Osteoblast (primary cell): ENCODE measurements around the gene BTN2A1. TPM values are rescaled to one million over a fixed set of nuclear protein-coding genes. Genes with fewer than 3 reads are reported as not detected.
A peak's percentile ranks its signal among the peaks of the same experiment; 100 is the strongest.

ENCODE experiments used
- DNase-seq: peaks from one replicate; pipeline ENCODE4 v3.0.0; 2011; ENCODE audit warnings: low spot score, mixed read lengths; ENCODE audit not compliant: insufficient read length; ENCODE audit errors: missing footprints
- H2AFZ ChIP-seq: 2 replicates; pipeline ENCODE4 v1.6.0; 2011; ENCODE audit warnings: mild to moderate bottlenecking, low read length
- H3K27ac ChIP-seq: 2 replicates; pipeline ENCODE4 v1.5.1; 2011; ENCODE audit warnings: mild to moderate bottlenecking, low read depth, low read length, moderate library complexity
- H3K27me3 ChIP-seq: 2 replicates; pipeline ENCODE4 v1.6.0; 2012; ENCODE audit warnings: mild to moderate bottlenecking, control low read depth, inconsistent platforms, low read length, moderate library complexity; ENCODE audit not compliant: insufficient read depth
- H3K36me3 ChIP-seq: 2 replicates; pipeline ENCODE4 v1.5.1; 2011; ENCODE audit warnings: mild to moderate bottlenecking, low read length, control low read depth, moderate library complexity; ENCODE audit not compliant: insufficient read depth
- H3K4me1 ChIP-seq: 2 replicates; pipeline ENCODE4 v1.5.1; 2011; ENCODE audit warnings: mild to moderate bottlenecking, low read length, control low read depth, moderate library complexity; ENCODE audit not compliant: insufficient read depth
- H3K4me2 ChIP-seq: 2 replicates; pipeline ENCODE4 v1.6.0; 2011; ENCODE audit warnings: mild to moderate bottlenecking, low read length; ENCODE audit not compliant: insufficient read depth
- H3K4me3 ChIP-seq: fragments of 200-600 bp; sonication (generic); 3 replicates; pipeline ENCODE4 v1.5.1; 2012; ENCODE audit warnings: mild to moderate bottlenecking, low read length, inconsistent platforms; ENCODE audit not compliant: insufficient read depth
- H3K79me2 ChIP-seq: 2 replicates; pipeline ENCODE4 v1.6.0; 2012; ENCODE audit warnings: mild to moderate bottlenecking, low read length, control low read depth, inconsistent platforms; ENCODE audit not compliant: insufficient read depth
- H3K9me3 ChIP-seq: 2 replicates; pipeline ENCODE4 v1.5.1; 2011; ENCODE audit warnings: low read depth, low read length, control low read depth
- H4K20me1 ChIP-seq: 2 replicates; pipeline ENCODE4 v1.6.0; 2012; ENCODE audit warnings: mild to moderate bottlenecking, low read length, control low read depth; ENCODE audit not compliant: insufficient read depth
- CTCF ChIP-seq: IDR thresholded peaks from 2 replicates; pipeline ENCODE4 v1.5.1; 2011; ENCODE audit warnings: mild to moderate bottlenecking, low read depth, low read length, moderate library complexity; ENCODE audit errors: extremely low read depth
- total RNA-seq: library from RNA; depleted of rRNA; stranded (reverse); fragments of >200 nt; gene quantifications from 2 replicates; pipeline ENCODE4 v1.2.3, GENCODE V29; 2012

Gene BTN2A1
- total RNA-seq, 1 donor = 10.5 TPM

DNA sequence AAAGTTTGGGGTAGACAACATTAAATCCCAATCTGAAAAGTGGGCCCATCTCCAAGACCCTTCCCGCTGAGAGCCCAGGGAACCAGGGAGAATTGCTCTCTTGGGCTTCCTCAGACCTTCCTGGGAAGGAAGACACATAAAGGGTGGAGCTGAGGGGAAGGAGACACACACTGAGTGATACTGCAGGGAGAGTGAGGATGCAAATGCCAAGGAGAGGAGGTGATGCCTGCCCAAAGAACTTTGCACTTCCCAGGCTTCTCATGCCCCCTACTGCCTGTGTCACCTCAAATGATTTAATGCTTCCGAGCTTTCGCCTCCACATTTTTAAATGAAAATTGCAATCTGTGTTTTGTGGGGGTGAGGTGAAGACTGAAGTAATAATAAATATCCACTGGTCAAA lies 7.5 kb upstream of the BTN2A1 start:
- no peak overlapping the region for H2AFZ ChIP-seq
- no peak overlapping the region for H3K27ac ChIP-seq
- H3K4me2 ChIP-seq = no peak overlapping the region
- no peaks in the 10 kb centered on the region for H4K20me1 ChIP-seq
- no peak overlapping the region for H3K4me3 ChIP-seq
- H3K36me3 ChIP-seq = peaks cover 17% of the 10 kb centered on the region
- H3K79me2 ChIP-seq = no peaks in the 10 kb centered on the region
- TF ChIP-seq CTCF = no peak
- no peaks in the 10 kb centered on the region for H3K9me3 ChIP-seq
- peaks cover 12% of the 10 kb centered on the region for H3K4me1 ChIP-seq
- no peaks in the 10 kb centered on the region for H3K27me3 ChIP-seq
- no peak for DNase-seq

DNA sequence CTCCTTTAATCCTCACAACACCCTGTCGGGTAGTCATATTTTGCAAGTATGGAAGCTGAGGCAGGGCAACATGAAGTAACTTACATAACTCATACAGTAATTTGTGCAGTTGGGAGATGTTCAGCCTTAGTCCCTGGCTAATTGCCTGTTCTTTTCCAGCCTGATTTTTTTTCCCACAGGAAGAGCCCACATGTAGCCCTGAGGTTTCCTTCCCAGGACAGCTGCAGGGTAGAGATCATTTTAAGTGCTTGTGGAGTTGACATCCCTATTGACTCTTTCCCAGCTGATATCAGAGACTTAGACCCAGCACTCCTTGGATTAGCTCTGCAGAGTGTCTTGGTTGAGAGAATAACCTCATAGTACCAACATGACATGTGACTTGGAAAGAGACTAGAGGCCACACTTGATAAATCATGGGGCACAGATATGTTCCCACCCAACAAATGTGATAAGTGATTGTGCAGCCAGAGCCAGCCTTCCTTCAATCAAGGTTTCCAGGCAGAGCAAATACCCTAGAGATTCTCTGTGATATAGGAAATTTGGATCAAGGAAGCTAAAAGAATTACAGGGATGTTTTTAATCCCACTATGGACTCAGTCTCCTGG lies 5.0 kb upstream of the BTN2A1 start:
- H3K4me3 ChIP-seq = no peak overlapping the region
- H3K27me3 ChIP-seq = no peaks in the 10 kb centered on the region
- H3K9me3 ChIP-seq = no peaks in the 10 kb centered on the region
- peaks cover 17% of the 10 kb centered on the region for H3K36me3 ChIP-seq
- DNase-seq = no peak
- no peak overlapping the region for H3K4me2 ChIP-seq
- no peaks in the 10 kb centered on the region for H4K20me1 ChIP-seq
- TF ChIP-seq CTCF = no peak
- H3K4me1 ChIP-seq = peaks cover 24% of the 10 kb centered on the region
- no peak overlapping the region for H3K27ac ChIP-seq
- no peaks in the 10 kb centered on the region for H3K79me2 ChIP-seq
- no peak overlapping the region for H2AFZ ChIP-seq

DNA sequence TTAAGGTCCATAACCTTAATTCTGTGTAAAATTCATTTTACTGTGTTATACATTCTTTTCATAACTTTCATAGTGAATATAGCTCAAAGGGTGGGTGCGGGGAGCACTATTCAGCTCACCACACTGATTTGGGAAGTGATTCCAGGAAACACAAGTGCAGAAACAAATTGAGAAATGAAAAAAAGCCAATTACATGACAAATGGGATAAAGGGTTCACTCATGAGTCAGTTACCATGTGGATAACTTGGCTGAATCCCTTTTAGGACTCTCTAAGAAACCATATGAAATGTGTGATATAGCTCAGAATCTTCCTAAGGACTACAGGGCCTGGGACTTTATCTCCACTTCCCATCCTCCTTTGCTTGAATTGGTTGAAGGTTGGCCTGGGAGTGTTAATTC lies 3.1 kb upstream of the BTN2A1 start:
- H3K79me2 ChIP-seq = peaks cover 18% of the 10 kb centered on the region
- no peaks in the 10 kb centered on the region for H3K27me3 ChIP-seq
- no peaks in the 10 kb centered on the region for H3K9me3 ChIP-seq
- peak overlapping the region; percentile 6 for H3K4me2 ChIP-seq
- H3K4me3 ChIP-seq = no peak overlapping the region
- TF ChIP-seq CTCF = no peak
- no peak for DNase-seq
- H4K20me1 ChIP-seq = peaks cover 7% of the 10 kb centered on the region
- no peak overlapping the region for H2AFZ ChIP-seq
- H3K27ac ChIP-seq = no peak overlapping the region
- peaks cover 32% of the 10 kb centered on the region for H3K4me1 ChIP-seq
- peaks cover 17% of the 10 kb centered on the region for H3K36me3 ChIP-seq

- H3K36me3 ChIP-seq = peaks cover 18% of the 10 kb centered on the region
- H3K9me3 ChIP-seq = no peaks in the 10 kb centered on the region
- no peak overlapping the region for H2AFZ ChIP-seq
- H3K27me3 ChIP-seq = no peaks in the 10 kb centered on the region
- no peak overlapping the region for H3K27ac ChIP-seq
- peaks cover 26% of the 10 kb centered on the region for H3K79me2 ChIP-seq
- H4K20me1 ChIP-seq = peaks cover 9% of the 10 kb centered on the region
- no peak for DNase-seq
- H3K4me2 ChIP-seq = no peak overlapping the region
- TF ChIP-seq CTCF = no peak
- H3K4me3 ChIP-seq = no peak overlapping the region
- H3K4me1 ChIP-seq = peaks cover 37% of the 10 kb centered on the region
Observed at GRCh38 chr6:26455357-26455970, 2.3 kb upstream of the BTN2A1 start.
